Right lobe of liver (tissue), 4 donors: ENCODE results near the gene FKBP9.

Source experiments
- POLR2A ChIP-seq: fragments of 450-650 bp; IDR thresholded peaks from one replicate; pipeline ENCODE4 v1.6.1; 2017; ENCODE audit warnings: antibody characterized with exemption, mild to moderate bottlenecking
- TF ChIP-seq, protein P1 (sequence below), 4 donors: fragments of 200-600 bp in 3 of 4; fragments of 450-650 bp in 1 of 4; IDR thresholded peaks; one replicate each; pipeline versions ENCODE4 v1.5.1 to v1.8.0; 2016 to 2022; ENCODE audit warnings: antibody characterized with exemption in 4 of 4, mild to moderate bottlenecking in 2 of 4
- donor health status: DM: no; HTN: no; CAD: no.
- donor health status: DM: no; HTN: no; CAD: no.
- donor health status: DM: no; HTN: yes; CAD: no.

DNA sequence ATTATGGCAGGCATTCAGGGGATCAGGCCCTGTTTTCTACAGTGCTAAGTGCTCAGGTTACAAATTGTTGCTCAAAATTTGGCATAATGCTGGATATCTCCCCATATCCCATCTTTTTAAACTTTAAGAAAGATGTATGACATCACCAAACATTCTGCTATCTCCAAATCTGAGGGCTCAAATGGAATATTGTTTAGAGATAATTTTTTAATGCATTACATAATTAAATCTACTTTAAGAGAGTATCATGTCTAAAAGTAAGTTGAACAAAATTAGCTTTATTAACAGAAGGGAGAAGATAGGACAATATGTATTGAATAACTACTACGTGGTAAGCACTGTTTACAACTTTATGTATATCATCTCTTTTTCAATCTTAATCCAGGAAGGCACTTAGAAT is 91.5 kb downstream of the FKBP9 start:
- TF ChIP-seq, protein P1, sequence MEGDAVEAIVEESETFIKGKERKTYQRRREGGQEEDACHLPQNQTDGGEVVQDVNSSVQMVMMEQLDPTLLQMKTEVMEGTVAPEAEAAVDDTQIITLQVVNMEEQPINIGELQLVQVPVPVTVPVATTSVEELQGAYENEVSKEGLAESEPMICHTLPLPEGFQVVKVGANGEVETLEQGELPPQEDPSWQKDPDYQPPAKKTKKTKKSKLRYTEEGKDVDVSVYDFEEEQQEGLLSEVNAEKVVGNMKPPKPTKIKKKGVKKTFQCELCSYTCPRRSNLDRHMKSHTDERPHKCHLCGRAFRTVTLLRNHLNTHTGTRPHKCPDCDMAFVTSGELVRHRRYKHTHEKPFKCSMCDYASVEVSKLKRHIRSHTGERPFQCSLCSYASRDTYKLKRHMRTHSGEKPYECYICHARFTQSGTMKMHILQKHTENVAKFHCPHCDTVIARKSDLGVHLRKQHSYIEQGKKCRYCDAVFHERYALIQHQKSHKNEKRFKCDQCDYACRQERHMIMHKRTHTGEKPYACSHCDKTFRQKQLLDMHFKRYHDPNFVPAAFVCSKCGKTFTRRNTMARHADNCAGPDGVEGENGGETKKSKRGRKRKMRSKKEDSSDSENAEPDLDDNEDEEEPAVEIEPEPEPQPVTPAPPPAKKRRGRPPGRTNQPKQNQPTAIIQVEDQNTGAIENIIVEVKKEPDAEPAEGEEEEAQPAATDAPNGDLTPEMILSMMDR (IDR thresholded peaks at IDR 0.05) = no peak
- no peak for TF ChIP-seq POLR2A
